ENCODE measurements around the gene CDC6.
A peak's percentile ranks its signal among the peaks of the same experiment; 100 is the strongest.

CDC6 gene

DNA sequence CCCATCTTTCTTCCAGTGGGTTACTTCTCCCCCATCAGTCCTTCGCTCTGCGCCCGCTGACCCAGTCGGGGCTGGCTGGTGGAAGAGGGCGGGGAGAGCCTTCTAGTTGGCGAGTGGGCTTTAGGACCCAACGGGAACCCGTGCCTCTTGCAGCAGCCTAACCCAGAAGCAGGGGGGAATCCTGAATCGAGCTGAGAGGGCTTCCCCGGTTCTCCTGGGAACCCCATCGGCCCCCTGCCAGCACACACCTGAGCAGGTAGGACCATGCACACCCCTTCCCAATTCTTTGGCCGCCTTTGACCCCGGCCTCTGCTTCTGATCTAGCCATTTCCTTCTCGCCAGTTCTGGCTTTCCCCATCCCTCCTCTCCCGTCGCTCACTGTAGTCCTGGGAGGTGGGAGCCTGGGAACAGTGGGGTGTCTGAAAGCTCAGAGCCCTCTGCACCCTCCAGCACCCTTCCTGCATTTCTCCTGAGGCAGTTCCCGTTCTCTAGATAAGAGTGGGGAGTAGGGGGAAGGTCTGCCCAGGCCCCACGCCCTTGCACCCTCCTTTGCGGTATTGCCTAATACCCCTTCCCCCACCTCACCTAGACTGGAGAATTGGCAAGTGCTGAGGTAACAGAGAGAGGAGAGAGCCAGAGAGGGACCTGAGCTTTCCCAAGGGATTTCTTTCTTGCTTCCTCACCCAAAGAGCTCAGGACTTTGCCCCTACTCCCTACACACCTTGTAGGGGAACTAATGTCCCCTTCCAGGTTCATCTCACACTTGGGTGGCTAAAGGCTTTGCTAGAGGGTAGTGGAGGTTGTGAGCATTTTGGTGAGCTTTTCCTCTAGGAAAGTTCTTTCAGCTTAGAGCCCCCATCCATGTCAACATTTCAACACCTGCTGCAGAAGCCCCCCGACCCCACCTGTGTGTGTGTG lies 21.6 kb downstream of the CDC6 start, which contains the start of gene RARA (continued):
- TF ChIP-seq, protein P1, sequence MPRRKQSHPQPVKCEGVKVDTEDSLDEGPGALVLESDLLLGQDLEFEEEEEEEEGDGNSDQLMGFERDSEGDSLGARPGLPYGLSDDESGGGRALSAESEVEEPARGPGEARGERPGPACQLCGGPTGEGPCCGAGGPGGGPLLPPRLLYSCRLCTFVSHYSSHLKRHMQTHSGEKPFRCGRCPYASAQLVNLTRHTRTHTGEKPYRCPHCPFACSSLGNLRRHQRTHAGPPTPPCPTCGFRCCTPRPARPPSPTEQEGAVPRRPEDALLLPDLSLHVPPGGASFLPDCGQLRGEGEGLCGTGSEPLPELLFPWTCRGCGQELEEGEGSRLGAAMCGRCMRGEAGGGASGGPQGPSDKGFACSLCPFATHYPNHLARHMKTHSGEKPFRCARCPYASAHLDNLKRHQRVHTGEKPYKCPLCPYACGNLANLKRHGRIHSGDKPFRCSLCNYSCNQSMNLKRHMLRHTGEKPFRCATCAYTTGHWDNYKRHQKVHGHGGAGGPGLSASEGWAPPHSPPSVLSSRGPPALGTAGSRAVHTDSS (tag by site-specific recombination; IDR thresholded peaks at IDR 0.05) = no peak
- TF ChIP-seq SP7 (tag by site-specific recombination; IDR thresholded peaks at IDR 0.05) = 0 out of 2 replicates have a peak, but pooled peaks have one; percentile 30
- TF ChIP-seq GLIS1 (tag by site-specific recombination; IDR thresholded peaks at IDR 0.05) = 0 out of 2 replicates have a peak, but pooled peaks have one; percentile 25
- TF ChIP-seq ZBTB8A (tag by site-specific recombination; IDR thresholded peaks at IDR 0.05) = peak; percentile 45; the same call in 1 of the 2 replicates
- TF ChIP-seq, protein P2, sequence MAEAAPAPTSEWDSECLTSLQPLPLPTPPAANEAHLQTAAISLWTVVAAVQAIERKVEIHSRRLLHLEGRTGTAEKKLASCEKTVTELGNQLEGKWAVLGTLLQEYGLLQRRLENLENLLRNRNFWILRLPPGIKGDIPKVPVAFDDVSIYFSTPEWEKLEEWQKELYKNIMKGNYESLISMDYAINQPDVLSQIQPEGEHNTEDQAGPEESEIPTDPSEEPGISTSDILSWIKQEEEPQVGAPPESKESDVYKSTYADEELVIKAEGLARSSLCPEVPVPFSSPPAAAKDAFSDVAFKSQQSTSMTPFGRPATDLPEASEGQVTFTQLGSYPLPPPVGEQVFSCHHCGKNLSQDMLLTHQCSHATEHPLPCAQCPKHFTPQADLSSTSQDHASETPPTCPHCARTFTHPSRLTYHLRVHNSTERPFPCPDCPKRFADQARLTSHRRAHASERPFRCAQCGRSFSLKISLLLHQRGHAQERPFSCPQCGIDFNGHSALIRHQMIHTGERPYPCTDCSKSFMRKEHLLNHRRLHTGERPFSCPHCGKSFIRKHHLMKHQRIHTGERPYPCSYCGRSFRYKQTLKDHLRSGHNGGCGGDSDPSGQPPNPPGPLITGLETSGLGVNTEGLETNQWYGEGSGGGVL (tag by site-specific recombination; IDR thresholded peaks at IDR 0.05) = peak; percentile 62; the same call in 1 of the 2 replicates
- TF ChIP-seq ZNF791 (tag by site-specific recombination; IDR thresholded peaks at IDR 0.05) = no peak
- no peak for TF ChIP-seq ZNF585B (tag by site-specific recombination; IDR thresholded peaks at IDR 0.05)
- 0 out of 2 replicates have a peak, but pooled peaks have one; percentile 15 for TF ChIP-seq KLF7 (tag by site-specific recombination; IDR thresholded peaks at IDR 0.05; ENCODE audit: borderline replicate concordance)
- no peak for TF ChIP-seq ZNF112 (tag by site-specific recombination; IDR thresholded peaks at IDR 0.05)
- no peak for TF ChIP-seq ZNF324 (tag by site-specific recombination; IDR thresholded peaks at IDR 0.05)
- TF ChIP-seq, protein P3, sequence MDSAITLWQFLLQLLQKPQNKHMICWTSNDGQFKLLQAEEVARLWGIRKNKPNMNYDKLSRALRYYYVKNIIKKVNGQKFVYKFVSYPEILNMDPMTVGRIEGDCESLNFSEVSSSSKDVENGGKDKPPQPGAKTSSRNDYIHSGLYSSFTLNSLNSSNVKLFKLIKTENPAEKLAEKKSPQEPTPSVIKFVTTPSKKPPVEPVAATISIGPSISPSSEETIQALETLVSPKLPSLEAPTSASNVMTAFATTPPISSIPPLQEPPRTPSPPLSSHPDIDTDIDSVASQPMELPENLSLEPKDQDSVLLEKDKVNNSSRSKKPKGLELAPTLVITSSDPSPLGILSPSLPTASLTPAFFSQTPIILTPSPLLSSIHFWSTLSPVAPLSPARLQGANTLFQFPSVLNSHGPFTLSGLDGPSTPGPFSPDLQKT (IDR thresholded peaks at IDR 0.05; ENCODE audit: borderline replicate concordance, low read depth, low read length) = no peak
- no peak for TF ChIP-seq ZNF654 (tag by site-specific recombination; IDR thresholded peaks at IDR 0.05; ENCODE audit: low read depth)
- no peak for TF ChIP-seq ZNF501 (tag by site-specific recombination; IDR thresholded peaks at IDR 0.05)
- TF ChIP-seq ZNF174 (tag by site-specific recombination; IDR thresholded peaks at IDR 0.05) = no peak
- no peak for TF ChIP-seq ZNF140 (tag by site-specific recombination; IDR thresholded peaks at IDR 0.05)
- no peak for TF ChIP-seq FEZF1 (tag by site-specific recombination; IDR thresholded peaks at IDR 0.05)
- no peak for TF ChIP-seq ZNF138 (tag by site-specific recombination; IDR thresholded peaks at IDR 0.05; ENCODE audit: borderline replicate concordance)
- TF ChIP-seq ZFP41 (tag by site-specific recombination; IDR thresholded peaks at IDR 0.05; ENCODE audit: borderline replicate concordance) = no peak
- no peak for TF ChIP-seq REPIN1 (tag by site-specific recombination; IDR thresholded peaks at IDR 0.05; ENCODE audit: low read depth)
- TF ChIP-seq ZNF529 (tag by site-specific recombination; IDR thresholded peaks at IDR 0.05; ENCODE audit: insufficient replicate concordance) = no peak
- TF ChIP-seq IKZF3 (tag by site-specific recombination; IDR thresholded peaks at IDR 0.05) = peak; percentile 70
- TF ChIP-seq, protein P4, sequence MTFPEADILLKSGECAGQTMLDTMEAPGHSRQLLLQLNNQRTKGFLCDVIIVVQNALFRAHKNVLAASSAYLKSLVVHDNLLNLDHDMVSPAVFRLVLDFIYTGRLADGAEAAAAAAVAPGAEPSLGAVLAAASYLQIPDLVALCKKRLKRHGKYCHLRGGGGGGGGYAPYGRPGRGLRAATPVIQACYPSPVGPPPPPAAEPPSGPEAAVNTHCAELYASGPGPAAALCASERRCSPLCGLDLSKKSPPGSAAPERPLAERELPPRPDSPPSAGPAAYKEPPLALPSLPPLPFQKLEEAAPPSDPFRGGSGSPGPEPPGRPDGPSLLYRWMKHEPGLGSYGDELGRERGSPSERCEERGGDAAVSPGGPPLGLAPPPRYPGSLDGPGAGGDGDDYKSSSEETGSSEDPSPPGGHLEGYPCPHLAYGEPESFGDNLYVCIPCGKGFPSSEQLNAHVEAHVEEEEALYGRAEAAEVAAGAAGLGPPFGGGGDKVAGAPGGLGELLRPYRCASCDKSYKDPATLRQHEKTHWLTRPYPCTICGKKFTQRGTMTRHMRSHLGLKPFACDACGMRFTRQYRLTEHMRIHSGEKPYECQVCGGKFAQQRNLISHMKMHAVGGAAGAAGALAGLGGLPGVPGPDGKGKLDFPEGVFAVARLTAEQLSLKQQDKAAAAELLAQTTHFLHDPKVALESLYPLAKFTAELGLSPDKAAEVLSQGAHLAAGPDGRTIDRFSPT (tag by site-specific recombination; IDR thresholded peaks at IDR 0.05) = peak; percentile 27; the same call in 1 of the 2 replicates
- TF ChIP-seq ZBTB17 (tag by site-specific recombination; IDR thresholded peaks at IDR 0.05) = peak; percentile 94
- TF ChIP-seq, protein P5, sequence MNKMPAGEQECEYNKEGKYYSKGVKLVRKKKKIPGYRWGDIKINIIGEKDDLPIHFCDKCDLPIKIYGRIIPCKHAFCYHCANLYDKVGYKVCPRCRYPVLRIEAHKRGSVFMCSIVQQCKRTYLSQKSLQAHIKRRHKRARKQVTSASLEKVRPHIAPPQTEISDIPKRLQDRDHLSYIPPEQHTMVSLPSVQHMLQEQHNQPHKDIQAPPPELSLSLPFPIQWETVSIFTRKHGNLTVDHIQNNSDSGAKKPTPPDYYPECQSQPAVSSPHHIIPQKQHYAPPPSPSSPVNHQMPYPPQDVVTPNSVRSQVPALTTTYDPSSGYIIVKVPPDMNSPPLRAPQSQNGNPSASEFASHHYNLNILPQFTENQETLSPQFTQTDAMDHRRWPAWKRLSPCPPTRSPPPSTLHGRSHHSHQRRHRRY (tag by site-specific recombination; IDR thresholded peaks at IDR 0.05) = no peak
- TF ChIP-seq ZNF292 (tag by site-specific recombination; IDR thresholded peaks at IDR 0.05; ENCODE audit: borderline replicate concordance, low read depth) = no peak
- no peak for TF ChIP-seq ZNF175 (tag by site-specific recombination; IDR thresholded peaks at IDR 0.05)
- peak; percentile 34; the same call in 1 of the 2 replicates for TF ChIP-seq ZNF366 (tag by site-specific recombination; conservative IDR thresholded peaks at IDR 0.05)
- no peak for TF ChIP-seq ZNF626 (tag by site-specific recombination; IDR thresholded peaks at IDR 0.05)
- TF ChIP-seq ZNF558 (tag by site-specific recombination; IDR thresholded peaks at IDR 0.05) = no peak
- TF ChIP-seq, protein P6, sequence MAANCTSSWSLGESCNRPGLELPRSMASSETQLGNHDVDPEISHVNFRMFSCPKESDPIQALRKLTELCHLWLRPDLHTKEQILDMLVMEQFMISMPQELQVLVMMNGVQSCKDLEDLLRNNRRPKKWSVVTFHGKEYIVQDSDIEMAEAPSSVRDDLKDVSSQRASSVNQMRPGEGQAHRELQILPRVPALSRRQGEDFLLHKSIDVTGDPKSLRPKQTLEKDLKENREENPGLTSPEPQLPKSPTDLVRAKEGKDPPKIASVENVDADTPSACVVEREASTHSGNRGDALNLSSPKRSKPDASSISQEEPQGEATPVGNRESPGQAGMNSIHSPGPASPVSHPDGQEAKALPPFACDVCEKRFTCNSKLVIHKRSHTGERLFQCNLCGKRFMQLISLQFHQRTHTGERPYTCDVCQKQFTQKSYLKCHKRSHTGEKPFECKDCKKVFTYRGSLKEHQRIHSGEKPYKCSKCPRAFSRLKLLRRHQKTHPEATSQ (tag by site-specific recombination; IDR thresholded peaks at IDR 0.05) = no peak
- no peak for TF ChIP-seq ZNF248 (tag by site-specific recombination; IDR thresholded peaks at IDR 0.05)

Measured in HEK293 (cell line).